K562 (cell line): ENCODE results near the gene RUNDC1. TPM values are rescaled to one million over a fixed set of nuclear protein-coding genes. Genes with fewer than 3 reads are reported as not detected.

Experiments used
- BMI1 ChIP-seq: fragments of 150-350 bp; IDR thresholded peaks from 2 replicates; pipeline ENCODE4 v1.6.1; 2014; ENCODE audit warnings: low read length
- CREM ChIP-seq: IDR thresholded peaks from 2 replicates; pipeline ENCODE4 v1.6.1; 2014; ENCODE audit warnings: antibody characterized with exemption, low read depth
- FOSL1 ChIP-seq: fragments of 200-800 bp; sonication (Bioruptor generic); conservative IDR thresholded peaks from 2 replicates; pipeline ENCODE4 v1.6.1; 2016; ENCODE audit warnings: missing genetic modification characterization, missing compliant biosample characterization
- FOXK1 ChIP-seq: sonication (generic); formaldehyde crosslinking; IDR thresholded peaks from 2 replicates; pipeline ENCODE4 v1.8.0; 2022; ENCODE audit warnings: missing genetic modification reagents, mild to moderate bottlenecking, borderline replicate concordance
- IRF1 ChIP-seq: sonication (generic); formaldehyde crosslinking; IDR thresholded peaks from 2 replicates; pipeline ENCODE4 v1.8.0; 2022; ENCODE audit warnings: missing genetic modification reagents, mild to moderate bottlenecking, borderline replicate concordance
- KLF13 ChIP-seq: fragments of 450-650 bp; IDR thresholded peaks from 2 replicates; pipeline ENCODE4 v1.6.1; 2016; ENCODE audit warnings: missing genetic modification characterization, low read depth, mild to moderate bottlenecking, missing compliant biosample characterization, moderate library complexity, borderline replicate concordance
- MEF2D ChIP-seq: conservative IDR thresholded peaks from 2 replicates; pipeline ENCODE4 v1.6.1; 2016; ENCODE audit warnings: low read depth, missing genetic modification characterization, missing compliant biosample characterization
- NR4A1 ChIP-seq, 2 experiments: fragments of 250-450 bp in 1 of 2; fragments of 450-650 bp in 1 of 2; sonication (Bioruptor Pico) in 1 of 2; IDR thresholded peaks; 2 replicates each; pipeline versions ENCODE4 v1.4.0 to v1.6.1; 2016 to 2020; ENCODE audit warnings: mild to moderate bottlenecking in 2 of 2, missing compliant biosample characterization in 1 of 2, missing genetic modification characterization in 1 of 2, moderate library complexity in 1 of 2
- RBBP5 ChIP-seq: fragments of 200-600 bp; sonication (generic); IDR thresholded peaks from 2 replicates; pipeline ENCODE4 v1.6.1; 2012; ENCODE audit warnings: borderline replicate concordance, mild to moderate bottlenecking, low read length, control low read depth, inconsistent platforms; ENCODE audit not compliant: insufficient read depth, poor library complexity, severe bottlenecking
- REST ChIP-seq, 2 experiments: fragments of 450-650 bp; formaldehyde crosslinking in 1 of 2; IDR thresholded peaks; 2 replicates each; pipeline versions ENCODE4 v1.4.0 to v1.6.1; 2014 to 2020; ENCODE audit warnings: mild to moderate bottlenecking in 2 of 2, borderline replicate concordance in 1 of 2, low read depth in 1 of 2
- SMAD1 ChIP-seq: fragments of 150-350 bp; IDR thresholded peaks from 2 replicates; pipeline ENCODE4 v1.6.1; 2014; ENCODE audit warnings: low read length, low read depth; ENCODE audit not compliant: partially characterized antibody
- TBL1XR1 ChIP-seq, 2 experiments: IDR thresholded peaks; 2 replicates each; pipeline ENCODE4 v1.6.1; 2012; ENCODE audit warnings: improper control_type of control experiment in 2 of 2, low read length in 2 of 2, mild to moderate bottlenecking in 1 of 2
- TFE3 ChIP-seq: fragments of 450-650 bp; formaldehyde crosslinking; IDR thresholded peaks from 2 replicates; pipeline ENCODE4 v1.4.0; 2020; ENCODE audit warnings: mild to moderate bottlenecking, mixed read lengths
- ZC3H8 ChIP-seq: fragments of 450-650 bp; IDR thresholded peaks from 2 replicates; pipeline ENCODE4 v1.6.1; 2017
- polyA plus RNA-seq, 8 experiments: library from polyadenylated mRNA; depleted of rRNA in 4 of 8; stranded (reverse) in 5 of 8; unstranded in 3 of 8; fragments of >200 nt; fragmentation: Nextera tagmentation in 2 of 8; fragmentation: Illumina TruSeq in 1 of 8; extraction: Ambion mirVana in 2 of 8; extraction: Trizol in 1 of 8; gene quantifications; 2 replicates each; pipeline versions ENCODE4 v1.2.1 to v1.2.3, GENCODE V29; 2011 to 2014; ENCODE audit warnings: inconsistent platforms in 1 of 8, missing spikeins in 1 of 8
- total RNA-seq, 7 experiments: library from RNA; depleted of rRNA in 6 of 7; stranded (reverse); fragments of >200 nt in 6 of 7; fragmentation: Illumina TruSeq in 2 of 7; extraction: Trizol in 2 of 7; gene quantifications; 2 replicates each; pipeline versions ENCODE4 v1.2.1 to v1.2.3, GENCODE V29; 2011 to 2021; ENCODE audit warnings: low replicate concordance in 1 of 7

RUNDC1 gene
- total and polyA plus RNA-seq, 9 of the 15 experiments (the other 6 are each of a cell fraction or from before 2014, with no cell fraction given): 3.4 to 12.6 (median 9.4) TPM

GRCh38 chr17:43020789-43021740 lies 40.7 kb downstream of the RUNDC1 start (continued):
- TF ChIP-seq REST (IDR thresholded peaks at IDR 0.05; ENCODE audit: borderline replicate concordance) (peak; percentile 24; the same call in 1 of the 2 replicates), REST (CRISPR knock-in tag; IDR thresholded peaks at IDR 0.05; ENCODE audit: low read depth) (no peak), RBBP5 (peak; percentile 8), NR4A1 (CRISPR knock-in tag; IDR thresholded peaks at IDR 0.05) (no peak), NR4A1 (tag; IDR thresholded peaks at IDR 0.05) (peak; percentile 18; the same call in 1 of the 2 replicates), TBL1XR1 (IDR thresholded peaks at IDR 0.05; ENCODE audit: low read length in 2 of 2) (peak in 1 of 2 experiments; percentile 86; a peak in 2 of 4 replicates), ZC3H8 (no peak), SMAD1 (no peak), MEF2D (tag) (0 out of 2 replicates have a peak, but pooled peaks have one; percentile 23), CREM (peak; percentile 81), FOXK1 (CRISPR knock-in tag) (no peak), KLF13 (peak; percentile 94), TFE3 (CRISPR knock-in tag) (0 out of 2 replicates have a peak, but pooled peaks have one; percentile 24), BMI1 (no peak), IRF1 (CRISPR knock-in tag) (no peak), FOSL1 (tag) (peak; percentile 94)
